Vagina (tissue), 2 donors: Measurements from ENCODE around the gene EEF2KMT.
"Not testable (repeated sequence)": the region's sequence is repeated elsewhere in the genome, so short reads cannot be mapped to it uniquely, and the experiment has no call there.

Experiments used
- POLR2AphosphoS5 ChIP-seq, 2 donors: sonication (generic); formaldehyde crosslinking; IDR thresholded peaks; one replicate each; pipeline ENCODE4 v1.9.0; 2017; ENCODE audit warnings: antibody characterized with exemption in 2 of 2, mild to moderate bottlenecking in 2 of 2, low read depth in 1 of 2; ENCODE audit not compliant: insufficient read depth in 1 of 2
- TF ChIP-seq, protein P1 (sequence below), 3 experiments: fragments of 450-650 bp in 2 of 3; fragments of 200-600 bp in 1 of 3; sonication (generic) in 1 of 3; IDR thresholded peaks; one replicate each; pipeline ENCODE4 v1.5.1; 2017 to 2019; ENCODE audit warnings: antibody characterized with exemption in 3 of 3, mild to moderate bottlenecking in 2 of 3, moderate library complexity in 2 of 3

DNA sequence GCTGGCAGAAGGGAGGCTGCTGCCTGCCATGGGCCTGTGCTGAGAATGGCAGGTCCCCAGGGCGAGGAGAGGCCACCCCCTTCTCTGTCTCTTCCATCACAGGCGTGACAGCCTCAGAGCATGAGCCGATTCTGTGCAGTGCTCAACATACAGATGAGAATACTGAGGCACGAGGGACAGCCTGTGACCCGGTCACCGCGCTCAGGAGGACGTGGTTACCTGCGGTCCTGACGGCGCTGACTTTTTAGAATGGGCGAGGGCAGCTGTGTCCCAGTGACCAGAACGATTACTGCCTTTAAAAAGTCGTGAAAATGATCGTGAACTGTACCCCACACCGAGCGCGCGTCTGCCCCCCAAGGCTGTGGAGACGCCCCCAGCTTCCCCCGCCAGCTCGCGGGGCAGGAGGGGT is 530 bp downstream of the EEF2KMT start:
- TF ChIP-seq, protein P1, sequence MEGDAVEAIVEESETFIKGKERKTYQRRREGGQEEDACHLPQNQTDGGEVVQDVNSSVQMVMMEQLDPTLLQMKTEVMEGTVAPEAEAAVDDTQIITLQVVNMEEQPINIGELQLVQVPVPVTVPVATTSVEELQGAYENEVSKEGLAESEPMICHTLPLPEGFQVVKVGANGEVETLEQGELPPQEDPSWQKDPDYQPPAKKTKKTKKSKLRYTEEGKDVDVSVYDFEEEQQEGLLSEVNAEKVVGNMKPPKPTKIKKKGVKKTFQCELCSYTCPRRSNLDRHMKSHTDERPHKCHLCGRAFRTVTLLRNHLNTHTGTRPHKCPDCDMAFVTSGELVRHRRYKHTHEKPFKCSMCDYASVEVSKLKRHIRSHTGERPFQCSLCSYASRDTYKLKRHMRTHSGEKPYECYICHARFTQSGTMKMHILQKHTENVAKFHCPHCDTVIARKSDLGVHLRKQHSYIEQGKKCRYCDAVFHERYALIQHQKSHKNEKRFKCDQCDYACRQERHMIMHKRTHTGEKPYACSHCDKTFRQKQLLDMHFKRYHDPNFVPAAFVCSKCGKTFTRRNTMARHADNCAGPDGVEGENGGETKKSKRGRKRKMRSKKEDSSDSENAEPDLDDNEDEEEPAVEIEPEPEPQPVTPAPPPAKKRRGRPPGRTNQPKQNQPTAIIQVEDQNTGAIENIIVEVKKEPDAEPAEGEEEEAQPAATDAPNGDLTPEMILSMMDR (IDR thresholded peaks at IDR 0.05), result not testable (repeated sequence)
- not testable (repeated sequence) for TF ChIP-seq POLR2AphosphoS5 (IDR thresholded peaks at IDR 0.05; ENCODE audit: insufficient read depth in 1 of 2, low read depth in 1 of 2)
